ENCODE measurements around the gene CD274. TPM values are rescaled to one million over a fixed set of nuclear protein-coding genes. Genes with fewer than 3 reads are reported as not detected.
"Not testable (repeated sequence)": the region's sequence is repeated elsewhere in the genome, so short reads cannot be mapped to it uniquely, and the experiment has no call there.

CD274 gene
- total RNA-seq, 1 experiment from 2014 or later = not detected

DNA sequence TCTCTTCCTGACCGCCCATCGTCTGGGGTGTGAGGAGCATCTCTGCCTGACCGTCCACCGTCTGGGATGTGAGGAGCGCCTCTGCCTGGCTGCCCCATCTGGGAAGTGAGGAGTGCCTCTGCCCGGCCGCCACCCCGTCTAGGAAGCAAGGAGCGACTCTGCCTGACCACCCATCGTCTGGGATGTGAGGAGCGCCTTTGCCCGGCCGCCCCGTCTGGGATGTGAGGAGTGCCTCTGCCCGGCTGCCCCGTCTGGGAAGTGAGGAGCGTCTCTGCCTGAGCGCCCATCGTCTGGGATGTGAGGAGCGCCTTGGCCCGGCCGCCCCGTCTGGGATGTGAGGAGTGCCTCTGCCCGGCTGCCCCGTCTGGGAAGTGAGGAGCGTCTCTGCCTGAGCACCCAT lies 17.0 kb upstream of the CD274 start:
- not testable (repeated sequence) for H2AFZ ChIP-seq (ENCODE audit: low read length); H3K9me3 ChIP-seq (ENCODE audit: control insufficient read depth, low read depth, low read length); H3K14ac ChIP-seq (ENCODE audit: insufficient read depth, low read length); H3K56ac ChIP-seq (ENCODE audit: insufficient read length, low read depth, low read length); H3K27me3 ChIP-seq (ENCODE audit: insufficient read depth, low read length); H2BK20ac ChIP-seq (ENCODE audit: low read depth, low read length, poor library complexity, severe bottlenecking); H3K27ac Mint-ChIP-seq; H3K4ac ChIP-seq (ENCODE audit: low read depth, low read length); H3K9ac ChIP-seq (ENCODE audit: extremely low read depth, insufficient read length, low read length); H4K91ac ChIP-seq (ENCODE audit: insufficient read length, low read depth, low read length); H3K18ac ChIP-seq (ENCODE audit: insufficient read length, low read depth, low read length); H3K27ac ChIP-seq (ENCODE audit: insufficient read length, low read depth, low read length); H3T11ph ChIP-seq (ENCODE audit: low read length); H3K79me1 ChIP-seq (ENCODE audit: insufficient read depth, low read depth, low read length, poor library complexity, severe bottlenecking); H2BK120ac ChIP-seq (ENCODE audit: low read depth, low read length, poor library complexity, severe bottlenecking); H4K20me1 ChIP-seq (ENCODE audit: control insufficient read depth, insufficient read depth, insufficient read length); H2BK15ac ChIP-seq (ENCODE audit: low read depth, low read length); H2BK12ac ChIP-seq (ENCODE audit: insufficient read length, low read depth, low read length); H3K4me2 ChIP-seq (ENCODE audit: insufficient read depth, insufficient read length, low read length); H4K8ac ChIP-seq (replicated peaks; ENCODE audit: insufficient read length, low read depth, low read length); H2BK5ac ChIP-seq (ENCODE audit: insufficient read length, low read length); H3K4me3 Mint-ChIP-seq; H3K27me3 Mint-ChIP-seq (ENCODE audit: low read depth); H4K5ac ChIP-seq (ENCODE audit: insufficient read length, low read depth, low read length); H3K79me2 ChIP-seq (ENCODE audit: insufficient read depth, low read length); H3K4me1 ChIP-seq (ENCODE audit: insufficient read depth, low read length); DNase-seq; H3K23ac ChIP-seq (ENCODE audit: insufficient read length, low read depth, low read length); H2AK5ac ChIP-seq (ENCODE audit: insufficient read length, low read length)
- Mint-ChIP-seq H3K9me3 (peaks cover 24 to 30% of the 10 kb centered on the region in 2 experiments), H3K4me1 (peaks cover 18 to 20% of the 10 kb centered on the region in 2 experiments), H3K36me3 (ENCODE audit: insufficient read depth in 1 of 3, low read depth in 3 of 3) (peaks cover 44 to 53% (median 50%) of the 10 kb centered on the region in 3 experiments)
- WGBS (ENCODE audit: extremely low coverage, insufficient read length, low lambda C conversion rate) = no CpG with 5 or more reads among the region's 26 CpGs
- peaks cover 11% of the 10 kb centered on the region for H3K23me2 ChIP-seq (ENCODE audit: insufficient read length, low read depth, low read length, poor library complexity, severe bottlenecking)

DNA sequence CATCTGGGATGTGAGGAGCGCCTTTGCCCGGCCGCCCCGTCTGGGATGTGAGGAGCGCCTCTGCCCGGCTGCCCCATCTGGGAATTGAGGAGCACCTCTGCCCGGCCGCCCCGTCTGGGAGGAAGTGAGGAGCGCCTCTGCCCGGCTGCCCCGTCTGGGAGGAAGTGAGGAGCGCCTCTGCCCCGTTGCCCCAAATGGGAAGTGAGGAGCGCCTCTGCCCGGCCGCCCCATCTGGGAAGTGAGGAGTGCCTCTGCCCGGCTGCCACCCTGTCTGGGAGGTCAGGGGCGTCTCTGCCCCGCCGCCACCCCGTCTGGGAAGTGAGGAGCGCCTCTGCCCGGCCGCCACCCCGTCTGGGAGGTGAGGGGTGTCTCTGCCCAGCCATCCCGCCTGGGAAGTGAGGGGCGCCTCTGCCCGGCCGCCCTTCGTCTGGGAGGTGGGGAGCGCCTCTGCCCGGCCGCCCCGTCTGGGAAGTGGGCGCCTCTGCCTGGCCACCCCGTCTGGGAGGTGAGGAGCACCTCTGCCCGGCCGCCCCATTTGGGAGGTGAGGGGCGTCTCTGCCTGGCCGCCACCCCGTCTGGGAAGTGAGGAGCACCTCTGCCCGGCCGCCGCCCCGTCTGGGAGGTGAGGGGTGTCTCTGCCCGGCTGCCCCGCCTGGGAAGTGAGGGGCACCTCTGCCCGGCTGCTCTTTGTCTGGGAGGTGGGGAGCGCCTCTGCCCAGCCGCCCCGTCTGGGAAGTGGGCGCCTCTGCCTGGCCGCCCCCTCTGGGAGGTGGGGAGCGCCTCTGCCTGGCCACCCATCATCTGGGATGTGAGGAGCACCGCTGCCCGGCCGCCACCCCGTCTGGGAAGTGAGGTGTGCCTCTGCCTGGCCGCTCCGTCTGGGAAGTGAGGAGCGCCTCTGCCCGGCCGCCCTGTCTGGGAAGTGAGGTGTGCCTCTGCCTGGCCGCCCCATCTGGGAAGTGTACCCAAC lies 16.2 kb upstream of the CD274 start:
- H3K4me2 ChIP-seq (ENCODE audit: insufficient read depth, insufficient read length, low read length); H2AFZ ChIP-seq (ENCODE audit: low read length); H2BK15ac ChIP-seq (ENCODE audit: low read depth, low read length); H3K18ac ChIP-seq (ENCODE audit: insufficient read length, low read depth, low read length); H3K56ac ChIP-seq (ENCODE audit: insufficient read length, low read depth, low read length); H3K27me3 ChIP-seq (ENCODE audit: insufficient read depth, low read length); H3K14ac ChIP-seq (ENCODE audit: insufficient read depth, low read length); H3K4me1 ChIP-seq (ENCODE audit: insufficient read depth, low read length); H3K79me1 ChIP-seq (ENCODE audit: insufficient read depth, low read depth, low read length, poor library complexity, severe bottlenecking); H2AK5ac ChIP-seq (ENCODE audit: insufficient read length, low read length); H2BK12ac ChIP-seq (ENCODE audit: insufficient read length, low read depth, low read length); H3K4ac ChIP-seq (ENCODE audit: low read depth, low read length); H2BK20ac ChIP-seq (ENCODE audit: low read depth, low read length, poor library complexity, severe bottlenecking); H3K9ac ChIP-seq (ENCODE audit: extremely low read depth, insufficient read length, low read length); H4K20me1 ChIP-seq (ENCODE audit: control insufficient read depth, insufficient read depth, insufficient read length); H2BK120ac ChIP-seq (ENCODE audit: low read depth, low read length, poor library complexity, severe bottlenecking); H4K5ac ChIP-seq (ENCODE audit: insufficient read length, low read depth, low read length); H3K27ac ChIP-seq (ENCODE audit: insufficient read length, low read depth, low read length); H3K27me3 Mint-ChIP-seq (ENCODE audit: low read depth); H3K9me3 ChIP-seq (ENCODE audit: control insufficient read depth, low read depth, low read length); H4K8ac ChIP-seq (replicated peaks; ENCODE audit: insufficient read length, low read depth, low read length); H3K23ac ChIP-seq (ENCODE audit: insufficient read length, low read depth, low read length); H3T11ph ChIP-seq (ENCODE audit: low read length); H3K79me2 ChIP-seq (ENCODE audit: insufficient read depth, low read length); DNase-seq; H3K27ac Mint-ChIP-seq; H4K91ac ChIP-seq (ENCODE audit: insufficient read length, low read depth, low read length); H2BK5ac ChIP-seq (ENCODE audit: insufficient read length, low read length); H3K4me3 Mint-ChIP-seq: not testable (repeated sequence)
- H3K23me2 ChIP-seq (ENCODE audit: insufficient read length, low read depth, low read length, poor library complexity, severe bottlenecking) = peaks cover 12% of the 10 kb centered on the region
- Mint-ChIP-seq H3K4me1 (peaks cover 19 to 23% of the 10 kb centered on the region in 2 experiments), H3K36me3 (ENCODE audit: insufficient read depth in 1 of 3, low read depth in 3 of 3) (peaks cover 44 to 53% (median 50%) of the 10 kb centered on the region in 3 experiments), H3K9me3 (peaks cover 24 to 30% of the 10 kb centered on the region in 2 experiments)
- WGBS (ENCODE audit: extremely low coverage, insufficient read length, low lambda C conversion rate) = no CpG with 5 or more reads among the region's 65 CpGs

Measured in H9 (cell line).